GM23338 (cell line): ENCODE measurements around the gene MEI1. TPM values are rescaled to one million over a fixed set of nuclear protein-coding genes. Genes with fewer than 3 reads are reported as not detected.

Source experiments
- ATAC-seq: fragments of 200-7000 bp; cut with Tn5 transposase; 3 replicates; pipeline ENCODE4 v1.9.1; 2020
- DNase-seq: peaks from one replicate; pipeline ENCODE4 v3.0.0-alpha.2; 2015; ENCODE audit warnings: low spot score
- H2AFZ ChIP-seq: fragments of 200-600 bp; sonication (generic); 2 replicates; pipeline ENCODE4 v1.8.0; 2016; ENCODE audit warnings: antibody characterized with exemption, mild to moderate bottlenecking, moderate library complexity
- H3F3A ChIP-seq: fragments of 200-600 bp; sonication (generic); replicated peaks from 2 replicates; pipeline ENCODE4 v1.8.0; 2017; ENCODE audit warnings: antibody characterized with exemption, mixed run types, low read depth
- H3K27ac ChIP-seq: fragments of 200-600 bp; sonication (generic); 2 replicates; pipeline ENCODE4 v1.6.1; 2016; ENCODE audit warnings: low read depth
- H3K27me3 ChIP-seq: fragments of 200-600 bp; sonication (generic); 2 replicates; pipeline ENCODE4 v1.8.0; 2016; ENCODE audit warnings: mild to moderate bottlenecking, mixed run types, moderate library complexity; ENCODE audit not compliant: insufficient read depth
- H3K36me3 ChIP-seq: fragments of 200-600 bp; sonication (generic); 2 replicates; pipeline ENCODE4 v1.8.0; 2016; ENCODE audit warnings: mild to moderate bottlenecking; ENCODE audit not compliant: insufficient read depth
- H3K4me1 ChIP-seq: fragments of 200-600 bp; sonication (generic); 2 replicates; pipeline ENCODE4 v1.8.0; 2016; ENCODE audit warnings: mild to moderate bottlenecking, moderate library complexity; ENCODE audit not compliant: insufficient read depth
- H3K4me2 ChIP-seq: fragments of 200-600 bp; sonication (generic); 2 replicates; pipeline ENCODE4 v1.7.1; 2017; ENCODE audit warnings: mixed run types
- H3K4me3 ChIP-seq: fragments of 200-600 bp; sonication (generic); 2 replicates; pipeline ENCODE4 v1.6.1; 2016; ENCODE audit warnings: mixed run types
- H3K79me2 ChIP-seq: fragments of 200-600 bp; sonication (generic); replicated peaks from 2 replicates; pipeline ENCODE4 v1.8.0; 2017; ENCODE audit warnings: mild to moderate bottlenecking; ENCODE audit not compliant: insufficient read depth
- H3K9me2 ChIP-seq: fragments of 200-600 bp; sonication (generic); 2 replicates; pipeline ENCODE4 v1.8.0; 2017; ENCODE audit not compliant: insufficient read depth
- H4K20me1 ChIP-seq: fragments of 200-600 bp; sonication (generic); replicated peaks from 2 replicates; pipeline ENCODE4 v1.8.0; 2017; ENCODE audit warnings: mild to moderate bottlenecking; ENCODE audit not compliant: insufficient read depth
- H3K27ac Mint-ChIP-seq: 2 replicates; pipeline ENCODE4 v1.8.0; 2020; ENCODE audit warnings: inconsistent platforms, mild to moderate bottlenecking, moderate library complexity, mixed read lengths
- H3K27me3 Mint-ChIP-seq: 3 replicates; pipeline ENCODE4 v1.8.0; 2022; ENCODE audit warnings: low read depth, mild to moderate bottlenecking, moderate library complexity, mixed read lengths, inconsistent platforms; ENCODE audit not compliant: insufficient read depth, poor library complexity
- H3K36me3 Mint-ChIP-seq: 3 replicates; pipeline ENCODE4 v1.8.0; 2021; ENCODE audit warnings: low read depth, mild to moderate bottlenecking, inconsistent platforms, moderate library complexity, mixed read lengths
- H3K4me1 Mint-ChIP-seq: 3 replicates; pipeline ENCODE4 v1.8.0; 2020; ENCODE audit warnings: mild to moderate bottlenecking, inconsistent platforms, mixed read lengths
- H3K4me3 Mint-ChIP-seq: 3 replicates; pipeline ENCODE4 v1.8.0; 2021; ENCODE audit warnings: moderate library complexity, mild to moderate bottlenecking, inconsistent platforms, mixed read lengths
- H3K9me3 Mint-ChIP-seq: 3 replicates; pipeline ENCODE4 v1.8.0; 2020; ENCODE audit warnings: moderate library complexity, mild to moderate bottlenecking, inconsistent platforms, mixed read lengths
- CREB1 ChIP-seq: fragments of 250-450 bp; sonication (Bioruptor Pico); IDR thresholded peaks from 2 replicates; pipeline ENCODE4 v1.5.0; 2020; ENCODE audit warnings: low read depth, mild to moderate bottlenecking, moderate library complexity
- CTCF ChIP-seq, 2 experiments: fragments of 200-600 bp in 1 of 2; sonication (generic) in 1 of 2; conservative IDR thresholded peaks; 2 replicates each; pipeline versions ENCODE4 v1.5.1 to v1.6.1; 2016 to 2017; ENCODE audit warnings: antibody characterized with exemption in 2 of 2, low read depth in 2 of 2, mild to moderate bottlenecking in 2 of 2, moderate library complexity in 1 of 2
- ETS1 ChIP-seq: IDR thresholded peaks from 2 replicates; pipeline ENCODE4 v1.6.1; 2016; ENCODE audit warnings: antibody characterized with exemption
- NANOG ChIP-seq: IDR thresholded peaks from 2 replicates; pipeline ENCODE4 v1.6.1; 2016; ENCODE audit warnings: antibody characterized with exemption, borderline replicate concordance
- REST ChIP-seq: IDR thresholded peaks from one replicate; pipeline ENCODE4 v1.6.1; 2018; ENCODE audit warnings: antibody characterized with exemption; ENCODE audit not compliant: unreplicated experiment
- STAT1 ChIP-seq: IDR thresholded peaks from one replicate; pipeline ENCODE4 v1.6.1; 2016; ENCODE audit warnings: antibody characterized with exemption; ENCODE audit not compliant: unreplicated experiment
- ZNF114 ChIP-seq: fragments of 250-450 bp; sonication (Bioruptor Pico); IDR thresholded peaks from 2 replicates; pipeline ENCODE4 v1.5.0; 2020; ENCODE audit warnings: mild to moderate bottlenecking, moderate library complexity
- ZNF462 ChIP-seq: fragments of 250-450 bp; sonication (Bioruptor Pico); IDR thresholded peaks from 2 replicates; pipeline ENCODE4 v1.5.0; 2020; ENCODE audit warnings: mild to moderate bottlenecking, moderate library complexity
- polyA plus RNA-seq: library from polyadenylated mRNA; unstranded; fragments of >200 nt; fragmentation: Nextera tagmentation; extraction: Ambion mirVana; gene quantifications from 2 replicates; pipeline ENCODE4 v1.2.1, GENCODE V29; 2016
- total RNA-seq: library from RNA; depleted of rRNA; stranded (reverse); fragments of >200 nt; shearing (Covaris generic); gene quantifications from 2 replicates; pipeline ENCODE4 v1.2.3, GENCODE V29; 2014

MEI1 gene
- total and polyA plus RNA-seq, 2 experiments from 2014 or later: 0.28 to 0.87 TPM

- Mint-ChIP-seq H3K27ac (peak overlapping the region; percentile 20; the same call in 1 of the 2 replicates), H3K9me3 (no peaks in the 10 kb centered on the region), H3K27me3 (peaks cover 2% of the 10 kb centered on the region), H3K4me1 (peaks cover 45% of the 10 kb centered on the region), H3K4me3 (no peak overlapping the region), H3K36me3 (peaks cover 52% of the 10 kb centered on the region)
- peaks cover 18% of the 10 kb centered on the region for H3K36me3 ChIP-seq
- H3K4me3 ChIP-seq: no peak overlapping the region
- peaks cover 84% of the 10 kb centered on the region for H3K79me2 ChIP-seq
- H4K20me1 ChIP-seq: peaks cover 48% of the 10 kb centered on the region
- no peak for ATAC-seq
- no peak overlapping the region for H3K4me2 ChIP-seq
- H3K9me2 ChIP-seq: no peaks in the 10 kb centered on the region
- TF ChIP-seq ZNF114 (CRISPR knock-in tag): no peak
- no peak for TF ChIP-seq ZNF462
- no peak for TF ChIP-seq ETS1
- no peak for TF ChIP-seq CTCF (conservative IDR thresholded peaks at IDR 0.05; ENCODE audit: low read depth in 2 of 2)
- TF ChIP-seq NANOG: no peak
- TF ChIP-seq STAT1: no peak
- TF ChIP-seq REST: no peak
- TF ChIP-seq CREB1: no peak
- H3K4me1 ChIP-seq: peaks cover 28% of the 10 kb centered on the region
- peak overlapping the region; percentile 27; the same call in 1 of the 2 replicates for H3K27ac ChIP-seq
- 0 out of 2 replicates have a peak, but pooled peaks cover 3% of the 10 kb centered on the region for H3F3A ChIP-seq
- no peak for DNase-seq
- H3K27me3 ChIP-seq: no peaks in the 10 kb centered on the region
- H2AFZ ChIP-seq: no peak overlapping the region
Observed at GRCh38 chr22:41836551-41836950, 137.2 kb downstream of the MEI1 start.
